HepG2 (cell line): ENCODE data around the gene GOT2. TPM values are rescaled to one million over a fixed set of nuclear protein-coding genes. Genes with fewer than 3 reads are reported as not detected.

ENCODE experiments used
- ATAC-seq: fragments of 200-7000 bp; cut with Tn5 transposase; 3 replicates; pipeline ENCODE4 v1.9.1; 2020; ENCODE audit warnings: mild to moderate bottlenecking, moderate library complexity
- BruUV-seq: library from RNA; stranded (reverse); fragments of 400-500 nt; replicated peaks from 2 replicates; lab custom pipeline; 2021; lab: Mats Ljungman, UMichigan
- CTCF ChIA-PET: fragments of 300-600 bp; formaldehyde crosslinking; extraction: SDS; loops from one replicate; lab custom pipeline; 2021; ENCODE audit warnings: low total read pairs, inconsistent platforms, low intra/inter-chr PET ratio; lab: Yijun Ruan, JAX
- POLR2A ChIA-PET: fragments of 350-600 bp; sonication (Branson Sonifier 250); formaldehyde crosslinking; loops from one replicate; lab custom pipeline; 2020; ENCODE audit warnings: antibody characterized with exemption, inconsistent platforms; lab: Yijun Ruan, JAX
- DNase-seq: peaks from one replicate; pipeline ENCODE4 v3.0.0-alpha.2; 2015; ENCODE audit warnings: low spot score
- FAIRE-seq: peaks from 3 replicates; lab custom pipeline; 2011; peaks lifted over from hg19 to GRCh38; lab: Jason Lieb, UNC
- H2AFZ ChIP-seq: one replicate; pipeline ENCODE4 v1.6.1; 2011; ENCODE audit warnings: low read length, inconsistent platforms
- H3K27ac ChIP-seq: fragments of 300-600 bp; 3 replicates; pipeline ENCODE4 v1.8.0; 2011; ENCODE audit warnings: mixed run types, mild to moderate bottlenecking, mixed read lengths, low read length, inconsistent platforms; ENCODE audit not compliant: insufficient read depth; ENCODE audit errors: extremely low read length
- H3K27me3 ChIP-seq, 2 experiments: fragments of 200-600 bp in 1 of 2; 2 replicates in 1 of 2; 3 replicates in 1 of 2; pipeline versions ENCODE4 v1.6.0 to v1.8.0; 2011; ENCODE audit warnings: low read length in 2 of 2, mild to moderate bottlenecking in 2 of 2, moderate library complexity in 2 of 2, inconsistent platforms in 1 of 2; ENCODE audit not compliant: insufficient read depth in 2 of 2, control insufficient read depth in 1 of 2
- H3K36me3 ChIP-seq, 2 experiments: fragments of 200-600 bp in 1 of 2; replicated peaks in 1 of 2; 2 replicates in 1 of 2; 3 replicates in 1 of 2; pipeline versions ENCODE4 v1.5.1 to v1.8.0; 2011; ENCODE audit warnings: low read length in 2 of 2, inconsistent platforms in 1 of 2; ENCODE audit not compliant: insufficient read depth in 2 of 2, control insufficient read depth in 1 of 2
- H3K4me1 ChIP-seq: 2 replicates; pipeline ENCODE4 v1.5.1; 2012; ENCODE audit warnings: low read length, inconsistent platforms; ENCODE audit not compliant: insufficient read depth
- H3K4me2 ChIP-seq: 2 replicates; pipeline ENCODE4 v1.6.0; 2011; ENCODE audit warnings: low read depth, low read length, inconsistent platforms
- H3K4me3 ChIP-seq, 3 experiments: fragments of 200-600 bp in 1 of 3; sonication (generic), shearing (Covaris generic) in 1 of 3; replicated peaks in 1 of 3; 2 replicates each; pipeline ENCODE4 v1.5.1; 2011 to 2016; ENCODE audit warnings: low read length in 3 of 3, inconsistent platforms in 2 of 3, low read depth in 2 of 3, mild to moderate bottlenecking in 2 of 3, control low read depth in 1 of 3, mixed read lengths in 1 of 3; ENCODE audit not compliant: insufficient read depth in 1 of 3
- H3K79me2 ChIP-seq: one replicate; pipeline ENCODE4 v1.6.1; 2011; ENCODE audit warnings: low read length, inconsistent platforms; ENCODE audit not compliant: insufficient read depth
- H3K9ac ChIP-seq: 2 replicates; pipeline ENCODE4 v1.6.0; 2011; ENCODE audit warnings: mild to moderate bottlenecking, low read depth, low read length, inconsistent platforms; ENCODE audit not compliant: insufficient read depth
- H3K9me3 ChIP-seq: 2 replicates; pipeline ENCODE4 v1.5.1; 2012; ENCODE audit warnings: mild to moderate bottlenecking, low read length
- H4K20me1 ChIP-seq: 2 replicates; pipeline ENCODE4 v1.6.0; 2011; ENCODE audit warnings: inconsistent platforms, mild to moderate bottlenecking, low read length, moderate library complexity; ENCODE audit not compliant: insufficient read depth
- AKAP8 ChIP-seq: sonication (generic); formaldehyde crosslinking; IDR thresholded peaks from 2 replicates; pipeline ENCODE4 v1.5.1; 2020; ENCODE audit warnings: mild to moderate bottlenecking, missing genetic modification reagents
- ATF3 ChIP-seq: sonication (generic); formaldehyde crosslinking; IDR thresholded peaks from 2 replicates; pipeline ENCODE4 v1.4.0; 2020; ENCODE audit warnings: missing genetic modification reagents
- CBX5 ChIP-seq: sonication (generic); formaldehyde crosslinking; IDR thresholded peaks from 2 replicates; pipeline ENCODE4 v1.4.0; 2020; ENCODE audit warnings: missing genetic modification reagents, borderline replicate concordance
- CREBL2 ChIP-seq: sonication (generic); formaldehyde crosslinking; IDR thresholded peaks from 2 replicates; pipeline ENCODE4 v1.8.1; 2023; ENCODE audit warnings: missing genetic modification reagents, mild to moderate bottlenecking, borderline replicate concordance
- FOSL2 ChIP-seq: sonication (generic); formaldehyde crosslinking; IDR thresholded peaks from 2 replicates; pipeline ENCODE4 v1.4.0; 2020; ENCODE audit warnings: missing genetic modification reagents
- HCFC1 ChIP-seq: fragments of 150-350 bp; IDR thresholded peaks from 2 replicates; pipeline ENCODE4 v1.6.1; 2014; ENCODE audit warnings: low read depth, low read length
- MYNN ChIP-seq: sonication (generic); formaldehyde crosslinking; IDR thresholded peaks from 2 replicates; pipeline ENCODE4 v1.4.0; 2020; ENCODE audit warnings: mild to moderate bottlenecking, low read depth, missing genetic modification reagents
- ONECUT2 ChIP-seq: sonication (generic); formaldehyde crosslinking; IDR thresholded peaks from 2 replicates; pipeline ENCODE4 v1.4.0; 2020; ENCODE audit warnings: missing genetic modification reagents
- POLR2AphosphoS2 ChIP-seq: IDR thresholded peaks from 2 replicates; pipeline ENCODE4 v1.6.1; 2011; ENCODE audit warnings: low read depth, low read length, improper control_type of control experiment
- RAD51 ChIP-seq: fragments of 450-650 bp; IDR thresholded peaks from 2 replicates; pipeline ENCODE4 v1.6.1; 2016; ENCODE audit warnings: borderline replicate concordance
- RXRA ChIP-seq: sonication (generic); formaldehyde crosslinking; IDR thresholded peaks from 2 replicates; pipeline ENCODE4 v1.5.1; 2020; ENCODE audit warnings: missing genetic modification reagents
- TMF1 ChIP-seq: sonication (generic); formaldehyde crosslinking; IDR thresholded peaks from 2 replicates; pipeline ENCODE4 v1.8.1; 2022; ENCODE audit warnings: low read depth, missing genetic modification reagents
- ZBTB40 ChIP-seq, 2 experiments: fragments of 450-650 bp in 1 of 2; sonication (generic) in 1 of 2; formaldehyde crosslinking in 1 of 2; IDR thresholded peaks; 2 replicates each; pipeline versions ENCODE4 v1.6.1 to v1.8.0; 2016 to 2022; ENCODE audit warnings: antibody characterized with exemption in 1 of 2, mild to moderate bottlenecking in 1 of 2, missing genetic modification reagents in 1 of 2
- ZKSCAN8 ChIP-seq: IDR thresholded peaks from 2 replicates; pipeline ENCODE4 v1.6.1; 2016; ENCODE audit warnings: borderline replicate concordance, missing genetic modification reagents, missing compliant biosample characterization
- ZNF343 ChIP-seq: sonication (generic); formaldehyde crosslinking; IDR thresholded peaks from 2 replicates; pipeline ENCODE4 v1.4.0; 2020; ENCODE audit warnings: mild to moderate bottlenecking, missing genetic modification reagents
- ZNF577 ChIP-seq: sonication (generic); formaldehyde crosslinking; IDR thresholded peaks from 2 replicates; pipeline ENCODE4 v1.4.0; 2020; ENCODE audit warnings: mild to moderate bottlenecking, low read depth, missing genetic modification reagents, borderline replicate concordance
- WGBS: methylation state at CpG from one replicate; pipeline ENCODE4 v1.1.6; 2017; ENCODE audit warnings: low lambda C conversion rate; 5-methylcytosine and 5-hydroxymethylcytosine counted together
- in situ Hi-C: cut with HindIII; loops from 2 replicates; pipeline ENCODE4 v1.10.0; 2017; ENCODE audit warnings: low pct_unique_long_range_greater_than_20kb; ENCODE audit not compliant: extremely low pct_ligation_motif_present
- intact Hi-C: fragments of 100-400 bp; cut with micrococcal nuclease; formaldehyde crosslinking; loops from one replicate; pipeline ENCODE4 v1.10.0; 2022; ENCODE audit not compliant: unreplicated experiment
- polyA plus RNA-seq, 8 experiments: library from polyadenylated mRNA; depleted of rRNA in 3 of 8; stranded (reverse) in 7 of 8; unstranded in 1 of 8; fragments of >200 nt; fragmentation: Illumina TruSeq in 4 of 8; extraction: Trizol in 4 of 8; gene quantifications; 2 replicates each; pipeline versions ENCODE4 v1.2.1 to v1.2.3, GENCODE V29; 2011 to 2016; ENCODE audit warnings: low read depth in 4 of 8, missing spikeins in 1 of 8, mixed read lengths in 1 of 8; ENCODE audit not compliant: insufficient read depth in 1 of 8
- total RNA-seq, 5 experiments: library from RNA; depleted of rRNA; stranded (reverse); fragments of >200 nt; fragmentation: Illumina TruSeq; extraction: Trizol; gene quantifications; 2 replicates each; pipeline ENCODE4 v1.2.3, GENCODE V29; 2016; ENCODE audit warnings: low read depth in 1 of 5

The GOT2 gene
- total and polyA plus RNA-seq, 2 of the 13 experiments (the other 11 are each of a cell fraction or from before 2014, with no cell fraction given): 32.6 to 121 TPM

- 3% methylated on average over 7 of the region's 7 CpGs for WGBS
- H4K20me1 ChIP-seq: no peaks in the 10 kb centered on the region
- no peaks in the 10 kb centered on the region for H3K9me3 ChIP-seq
- ChIA-PET POLR2A (no interaction called here), CTCF (no interaction called here)
- ATAC-seq: peak; percentile 77
- no peaks in the 10 kb centered on the region for H3K36me3 ChIP-seq
- H3K4me2 ChIP-seq: peak overlapping the region; percentile 5; the same call in 1 of the 2 replicates
- DNase-seq: no peak
- in situ Hi-C loops: no loop called here
- H3K9ac ChIP-seq: no peak overlapping the region
- no peak for FAIRE-seq
- H2AFZ ChIP-seq: peak overlapping the region; percentile 11
- no peak overlapping the region for H3K4me3 ChIP-seq
- intact Hi-C loops: no loop called here
- H3K27ac ChIP-seq: no peak overlapping the region
- no TSS peak for BruUV-seq
- H3K4me1 ChIP-seq: peaks cover 26% of the 10 kb centered on the region
- no peaks in the 10 kb centered on the region for H3K27me3 ChIP-seq
- H3K79me2 ChIP-seq: no peaks in the 10 kb centered on the region
- TF ChIP-seq RXRA (no peak), ATF3 (CRISPR knock-in tag) (no peak), CBX5 (CRISPR knock-in tag) (no peak), POLR2AphosphoS2 (no peak), ZKSCAN8 (CRISPR knock-in tag) (no peak), ZNF343 (CRISPR knock-in tag) (no peak), TMF1 (no peak), MYNN (CRISPR knock-in tag) (no peak), ZBTB40 (IDR thresholded peaks at IDR 0.05) (no peak), ZBTB40 (CRISPR knock-in tag; IDR thresholded peaks at IDR 0.05) (no peak), ONECUT2 (CRISPR knock-in tag) (no peak), ZNF577 (CRISPR knock-in tag) (no peak), AKAP8 (CRISPR knock-in tag) (no peak), FOSL2 (CRISPR knock-in tag) (no peak), RAD51 (no peak), CREBL2 (CRISPR knock-in tag) (no peak), HCFC1 (no peak)
These were observed 10.4 kb upstream of the GOT2 start for GRCh38 chr16:58744497-58744896.
